Natural killer cell (primary cell): ENCODE data around the gene FOXS1. TPM values are rescaled to one million over a fixed set of nuclear protein-coding genes. Genes with fewer than 3 reads are reported as not detected.

Experiments used
- ATAC-seq, 3 donors: fragments of 150-1000 bp in 2 of 3; fragments of 200-7000 bp in 1 of 3; cut with Tn5 transposase; 1 replicate in 1 of 3; 2 replicates in 2 of 3; pipeline ENCODE4 v1.10.0; 2021; ENCODE audit warnings: mild to moderate bottlenecking in 2 of 3, moderate library complexity in 2 of 3
- DNase-seq, 2 donors: peaks; one replicate each; pipeline versions ENCODE4 v3.0.0 to v3.0.0-alpha.2; 2013 to 2021; ENCODE audit warnings: mixed read lengths in 1 of 2
- H3K27ac ChIP-seq: one replicate; pipeline ENCODE4 v1.5.1; 2013; ENCODE audit warnings: mild to moderate bottlenecking, low read length
- H3K27me3 ChIP-seq: one replicate; pipeline ENCODE4 v1.6.1; 2013; ENCODE audit warnings: low read length; ENCODE audit not compliant: control insufficient read depth, insufficient read depth
- H3K36me3 ChIP-seq: one replicate; pipeline ENCODE4 v1.6.1; 2013; ENCODE audit warnings: low read length; ENCODE audit not compliant: control insufficient read depth, insufficient read depth
- H3K4me1 ChIP-seq: one replicate; pipeline ENCODE4 v1.6.1; 2013; ENCODE audit warnings: low read length; ENCODE audit not compliant: control insufficient read depth, insufficient read depth
- H3K4me3 ChIP-seq: one replicate; pipeline ENCODE4 v1.5.1; 2013; ENCODE audit warnings: low read length
- H3K9me3 ChIP-seq: one replicate; pipeline ENCODE4 v1.6.1; 2013; ENCODE audit warnings: low read length; ENCODE audit not compliant: control insufficient read depth, insufficient read depth
- H3K27ac Mint-ChIP-seq, 2 donors: one replicate each; pipeline ENCODE4 v1.8.0; 2022; ENCODE audit warnings: mild to moderate bottlenecking in 2 of 2, mixed read lengths in 2 of 2, moderate library complexity in 1 of 2
- H3K27me3 Mint-ChIP-seq, 2 donors: one replicate each; pipeline ENCODE4 v1.8.0; 2022; ENCODE audit warnings: low read depth in 2 of 2, mixed read lengths in 2 of 2
- H3K36me3 Mint-ChIP-seq: one replicate; pipeline ENCODE4 v1.8.0; 2022; ENCODE audit warnings: mixed read lengths
- H3K4me1 Mint-ChIP-seq, 2 donors: one replicate each; pipeline ENCODE4 v1.8.0; 2022; ENCODE audit warnings: mixed read lengths in 2 of 2
- H3K4me3 Mint-ChIP-seq: one replicate; pipeline ENCODE4 v1.8.0; 2022; ENCODE audit warnings: mild to moderate bottlenecking, moderate library complexity, mixed read lengths
- H3K9me3 Mint-ChIP-seq, 2 donors: one replicate each; pipeline ENCODE4 v1.8.0; 2022; ENCODE audit warnings: mixed read lengths in 2 of 2
- CTCF ChIP-seq: fragments of 200-600 bp; IDR thresholded peaks from one replicate; pipeline ENCODE4 v1.8.0; 2022; ENCODE audit warnings: antibody characterized with exemption
- WGBS: methylation state at CpG from one replicate; pipeline ENCODE4 v1.1.7; 2013; ENCODE audit warnings: missing lambda C conversion rate; ENCODE audit not compliant: insufficient coverage; 5-methylcytosine and 5-hydroxymethylcytosine counted together
- intact Hi-C: fragments of 100-400 bp; cut with micrococcal nuclease; formaldehyde crosslinking; loops from one replicate; pipeline ENCODE4 v1.14.2; 2022
- total RNA-seq, 4 donors: library from RNA; stranded (reverse); fragments of 120-200 nt in 1 of 4; gene quantifications; one replicate each; pipeline versions ENCODE4 v1.2.3 to v1.2.4, GENCODE V29; 2013 to 2022

FOXS1 gene
- total RNA-seq, 3 donors from 2014 or later (not counting 1 experiment from before 2014, with no cell fraction given) = not detected

DNA sequence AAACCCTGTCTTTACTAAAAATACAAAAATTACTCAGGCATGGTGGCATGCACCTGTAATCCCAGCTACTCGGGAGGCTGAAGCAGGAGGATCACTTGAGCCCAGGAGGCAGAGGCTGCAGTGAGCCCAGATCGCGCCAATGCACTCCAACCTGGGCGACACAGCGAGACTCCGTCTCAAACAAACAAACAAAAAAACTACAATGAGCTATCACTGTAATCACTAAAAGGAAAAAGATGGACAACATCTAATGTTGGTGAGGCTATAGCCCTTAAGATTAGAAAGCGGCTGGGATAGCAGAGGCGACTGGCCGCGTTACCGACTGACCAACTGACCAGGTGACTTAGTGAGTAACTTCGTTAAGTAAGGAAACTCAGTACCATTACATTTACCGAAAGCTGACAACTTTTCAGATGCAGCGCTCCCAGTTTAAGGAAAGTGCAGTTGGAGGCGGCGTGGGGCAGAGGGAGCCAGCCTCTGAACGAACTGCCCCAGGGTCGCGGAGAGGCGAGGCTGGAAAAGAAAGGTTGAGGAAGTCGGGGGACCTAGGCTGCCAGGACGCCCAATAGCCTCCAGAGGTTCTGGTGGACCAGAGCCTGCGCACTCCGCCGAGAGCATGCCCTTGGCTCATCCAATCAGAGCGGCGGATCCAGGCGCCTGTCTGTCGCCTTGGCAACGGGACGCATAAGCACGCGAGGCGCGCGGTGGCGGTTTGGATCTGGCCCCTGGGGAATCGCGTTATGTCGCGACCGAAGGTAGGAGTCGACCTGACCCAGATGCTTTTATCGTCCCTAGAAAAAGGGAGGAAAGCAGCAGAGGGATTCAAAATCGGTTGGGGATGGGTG lies 34.0 kb upstream of the FOXS1 start:
- peaks cover 12 to 18% of the 10 kb centered on the region in 2 donors for H3K4me1 Mint-ChIP-seq
- Histone ChIP-seq H3K36me3 (no peaks in the 10 kb centered on the region), H3K9me3 (no peaks in the 10 kb centered on the region), H3K4me1 (peaks cover 12% of the 10 kb centered on the region), H3K4me3 (peak overlapping the region; percentile 70), H3K27me3 (no peaks in the 10 kb centered on the region), H3K27ac (no peak overlapping the region)
- H3K27ac Mint-ChIP-seq = peak overlapping the region; percentile 74 to 87
- H3K36me3 Mint-ChIP-seq = no peaks in the 10 kb centered on the region
- peaks cover 7 to 17% of the 10 kb centered on the region in 2 donors for H3K27me3 Mint-ChIP-seq
- no peak for TF ChIP-seq CTCF
- peak; percentile 84 to 90 (median 86) for ATAC-seq
- DNase-seq = peak; percentile 58 to 90
- H3K4me3 Mint-ChIP-seq = peak overlapping the region; percentile 93
- intact Hi-C loops = no loop called here
- 6% methylated on average over 42 of the region's 45 CpGs for WGBS
- no peaks in the 10 kb centered on the region for H3K9me3 Mint-ChIP-seq

DNA sequence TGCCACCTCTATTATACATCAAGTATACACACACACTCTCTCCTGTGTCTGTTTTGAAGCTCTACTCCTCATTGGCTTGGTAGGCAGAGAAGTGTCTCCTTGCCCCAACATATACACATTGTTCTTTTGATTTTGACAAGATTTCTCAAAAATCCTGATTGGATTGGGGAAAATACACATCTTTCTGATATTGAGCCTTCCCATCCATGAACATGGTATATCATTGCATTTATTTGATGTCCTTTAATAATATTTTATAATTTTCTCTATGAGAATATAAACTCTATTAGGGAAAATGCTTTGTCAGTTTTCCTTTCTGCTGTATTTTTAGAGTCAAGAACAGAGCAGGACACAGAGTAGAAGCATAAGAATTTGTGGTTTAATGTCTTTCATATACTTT lies 32.3 kb upstream of the FOXS1 start:
- no peak overlapping the region for H3K4me3 Mint-ChIP-seq
- no peaks in the 10 kb centered on the region for H3K36me3 ChIP-seq
- no peaks in the 10 kb centered on the region for H3K9me3 ChIP-seq
- no peaks in the 10 kb centered on the region for H3K36me3 Mint-ChIP-seq
- intact Hi-C loops = no loop called here
- no peak overlapping the region for H3K27ac ChIP-seq
- no peak overlapping the region for H3K27ac Mint-ChIP-seq
- peaks cover 12% of the 10 kb centered on the region for H3K4me1 ChIP-seq
- DNase-seq (no peak), ATAC-seq (no peak)
- H3K4me3 ChIP-seq = no peak overlapping the region
- TF ChIP-seq CTCF = no peak
- H3K27me3 ChIP-seq = no peaks in the 10 kb centered on the region
- H3K9me3 Mint-ChIP-seq = no peaks in the 10 kb centered on the region
- H3K4me1 Mint-ChIP-seq = peaks cover 12 to 18% of the 10 kb centered on the region in 2 donors
- peaks cover 19 to 26% of the 10 kb centered on the region in 2 donors for H3K27me3 Mint-ChIP-seq

DNA sequence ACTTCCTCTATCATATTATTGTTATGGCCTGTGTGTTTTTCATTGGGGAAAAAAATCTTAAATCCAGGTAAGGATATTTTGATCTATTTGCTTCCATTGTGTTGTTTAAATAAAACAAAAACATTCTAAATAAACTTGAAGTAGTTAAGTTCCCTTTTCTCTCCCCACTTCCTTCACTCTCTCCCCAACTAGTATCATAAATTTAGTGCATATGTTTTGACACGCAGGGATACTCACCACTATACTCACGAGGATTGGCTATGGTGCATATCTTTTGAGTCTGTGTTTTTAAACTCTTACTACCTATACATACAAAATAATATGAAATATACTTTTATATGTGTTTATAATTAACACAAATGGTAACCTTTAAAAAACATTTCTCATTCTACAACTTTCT lies 30.3 kb upstream of the FOXS1 start:
- TF ChIP-seq CTCF = no peak
- H3K4me1 Mint-ChIP-seq = peaks cover 18 to 21% of the 10 kb centered on the region in 2 donors
- intact Hi-C loops = no loop called here
- H3K9me3 ChIP-seq = no peaks in the 10 kb centered on the region
- H3K27ac ChIP-seq = no peak overlapping the region
- H3K27me3 Mint-ChIP-seq = peaks cover 35 to 36% of the 10 kb centered on the region in 2 donors
- peaks cover 17% of the 10 kb centered on the region for H3K4me1 ChIP-seq
- DNase-seq (no peak), ATAC-seq (no peak)
- H3K9me3 Mint-ChIP-seq = no peaks in the 10 kb centered on the region
- no peak overlapping the region for H3K4me3 Mint-ChIP-seq
- H3K4me3 ChIP-seq = no peak overlapping the region
- H3K36me3 Mint-ChIP-seq = no peaks in the 10 kb centered on the region
- H3K36me3 ChIP-seq = no peaks in the 10 kb centered on the region
- no peak overlapping the region for H3K27ac Mint-ChIP-seq
- H3K27me3 ChIP-seq = peaks cover 5% of the 10 kb centered on the region
- WGBS = no CpG with 5 or more reads among the region's 2 CpGs
